IMR-90 (cell line): ENCODE data around the gene DYNC1H1. TPM values are rescaled to one million over a fixed set of nuclear protein-coding genes. Genes with fewer than 3 reads are reported as not detected.

Experiments used
- ATAC-seq: fragments of 200-7000 bp; cut with Tn5 transposase; 2 replicates; pipeline ENCODE4 v1.9.1; 2020; ENCODE audit warnings: low read depth, mild to moderate bottlenecking, moderate library complexity
- BruUV-seq: library from RNA; stranded (reverse); fragments of 400-500 nt; replicated peaks from 2 replicates; lab custom pipeline; 2021; lab: Mats Ljungman, UMichigan
- CTCF ChIA-PET: fragments of 300-600 bp; formaldehyde crosslinking; extraction: SDS; loops from one replicate; lab custom pipeline; 2021; ENCODE audit warnings: antibody characterized with exemption; lab: Yijun Ruan, JAX
- POLR2A ChIA-PET: fragments of 300-600 bp; sonication (Branson Sonifier 250); formaldehyde crosslinking; loops from one replicate; lab custom pipeline; 2022; ENCODE audit warnings: antibody characterized with exemption; ENCODE audit not compliant: unreplicated experiment; lab: Charles Lee
- DNase-seq: peaks from one replicate; pipeline ENCODE4 v3.0.0; 2013
- H2AFZ ChIP-seq: replicated peaks from 2 replicates; pipeline ENCODE3; 2013; ENCODE audit warnings: low read length, mild to moderate bottlenecking; ENCODE audit not compliant: poor library complexity
- H2AK5ac ChIP-seq: 2 replicates; pipeline ENCODE4 v1.6.1; 2013; ENCODE audit warnings: low read depth, low read length, inconsistent platforms
- H2AK9ac ChIP-seq: replicated peaks from 2 replicates; pipeline ENCODE3; 2013; ENCODE audit warnings: mild to moderate bottlenecking, low read depth, low read length, moderate library complexity; ENCODE audit not compliant: poor library complexity
- H2BK120ac ChIP-seq: 2 replicates; pipeline ENCODE4 v1.6.1; 2013; ENCODE audit warnings: low read depth, low read length, inconsistent platforms
- H2BK15ac ChIP-seq: 3 replicates; pipeline ENCODE4 v1.6.1; 2013; ENCODE audit warnings: low read depth, low read length, inconsistent platforms
- H2BK20ac ChIP-seq: 2 replicates; pipeline ENCODE4 v1.6.1; 2013; ENCODE audit warnings: low read depth, mild to moderate bottlenecking, inconsistent platforms, low read length, moderate library complexity
- H2BK5ac ChIP-seq: 2 replicates; pipeline ENCODE4 v1.6.1; 2013; ENCODE audit warnings: mild to moderate bottlenecking, low read depth, low read length, inconsistent platforms; ENCODE audit not compliant: poor library complexity, severe bottlenecking
- H3K14ac ChIP-seq: replicated peaks from 2 replicates; pipeline ENCODE4 v1.6.1; 2013; ENCODE audit warnings: low read depth, low read length, inconsistent platforms
- H3K18ac ChIP-seq: 2 replicates; pipeline ENCODE4 v1.6.1; 2013; ENCODE audit warnings: low read depth, low read length, control low read depth
- H3K23ac ChIP-seq: 2 replicates; pipeline ENCODE4 v1.6.1; 2013; ENCODE audit warnings: low read depth, low read length, inconsistent platforms
- H3K27ac ChIP-seq: 2 replicates; pipeline ENCODE4 v1.5.1; 2013; ENCODE audit warnings: mild to moderate bottlenecking, control low read depth, low read length; ENCODE audit not compliant: insufficient read depth
- H3K27me3 ChIP-seq: 2 replicates; pipeline ENCODE4 v1.6.1; 2013; ENCODE audit warnings: low read length; ENCODE audit not compliant: control insufficient read depth, insufficient read depth
- H3K36me3 ChIP-seq: 2 replicates; pipeline ENCODE4 v1.6.1; 2013; ENCODE audit warnings: low read length, mixed read lengths; ENCODE audit not compliant: control insufficient read depth, insufficient read depth
- H3K4ac ChIP-seq: 2 replicates; pipeline ENCODE4 v1.6.1; 2013; ENCODE audit warnings: low read depth, low read length, inconsistent platforms
- H3K4me1 ChIP-seq: 2 replicates; pipeline ENCODE4 v1.6.1; 2013; ENCODE audit warnings: low read length, mixed read lengths; ENCODE audit not compliant: control insufficient read depth, insufficient read depth
- H3K4me2 ChIP-seq: 2 replicates; pipeline ENCODE4 v1.6.1; 2013; ENCODE audit warnings: low read depth, mild to moderate bottlenecking, control low read depth, low read length, moderate library complexity
- H3K4me3 ChIP-seq: 2 replicates; pipeline ENCODE4 v1.5.1; 2013; ENCODE audit warnings: low read depth, mild to moderate bottlenecking, control low read depth, low read length, moderate library complexity; ENCODE audit not compliant: insufficient read depth
- H3K56ac ChIP-seq: 2 replicates; pipeline ENCODE4 v1.6.1; 2013; ENCODE audit warnings: low read length, inconsistent platforms; ENCODE audit not compliant: insufficient read depth; ENCODE audit errors: extremely low read depth
- H3K79me1 ChIP-seq, 2 experiments: 2 replicates each; pipeline ENCODE4 v1.6.1; 2013; ENCODE audit warnings: low read length in 2 of 2, inconsistent platforms in 1 of 2, low read depth in 1 of 2
- H3K9ac ChIP-seq: 2 replicates; pipeline ENCODE4 v1.6.1; 2013; ENCODE audit warnings: low read depth, low read length, control low read depth
- H3K9me1 ChIP-seq: 2 replicates; pipeline ENCODE4 v1.6.1; 2013; ENCODE audit warnings: low read length, inconsistent platforms; ENCODE audit not compliant: insufficient read depth
- H3K9me3 ChIP-seq: 2 replicates; pipeline ENCODE4 v1.6.1; 2013; ENCODE audit warnings: low read length; ENCODE audit not compliant: control insufficient read depth, insufficient read depth
- H4K20me1 ChIP-seq: 2 replicates; pipeline ENCODE4 v1.6.1; 2013; ENCODE audit warnings: low read length, inconsistent platforms; ENCODE audit not compliant: insufficient read depth
- H4K5ac ChIP-seq: 2 replicates; pipeline ENCODE4 v1.6.1; 2013; ENCODE audit warnings: mild to moderate bottlenecking, low read depth, low read length, control low read depth
- H4K8ac ChIP-seq, 2 experiments: 2 replicates each; pipeline ENCODE4 v1.6.1; 2013; ENCODE audit warnings: low read depth in 2 of 2, low read length in 2 of 2, control low read depth in 1 of 2, inconsistent platforms in 1 of 2
- H4K91ac ChIP-seq: 2 replicates; pipeline ENCODE4 v1.6.1; 2013; ENCODE audit warnings: low read depth, low read length, inconsistent platforms; ENCODE audit not compliant: insufficient read depth
- BHLHE40 ChIP-seq: fragments of 150-350 bp; IDR thresholded peaks from 2 replicates; pipeline ENCODE4 v1.6.1; 2016; ENCODE audit warnings: mild to moderate bottlenecking, low read depth, low read length
- CEBPB ChIP-seq: IDR thresholded peaks from 2 replicates; pipeline ENCODE4 v1.6.1; 2012; ENCODE audit warnings: low read depth, low read length, improper control_type of control experiment
- CHD1 ChIP-seq: IDR thresholded peaks from 2 replicates; pipeline ENCODE4 v1.6.1; 2012; ENCODE audit warnings: low read depth, low read length, improper control_type of control experiment
- CTCF ChIP-seq: conservative IDR thresholded peaks from 2 replicates; pipeline ENCODE4 v1.5.1; 2012; ENCODE audit warnings: mild to moderate bottlenecking, low read depth, low read length, improper control_type of control experiment
- ELK1 ChIP-seq: fragments of 150-350 bp; IDR thresholded peaks from 2 replicates; pipeline ENCODE4 v1.6.1; 2016; ENCODE audit warnings: low read depth, mild to moderate bottlenecking, low read length, moderate library complexity, borderline replicate concordance
- FOS ChIP-seq: fragments of 150-350 bp; IDR thresholded peaks from 2 replicates; pipeline ENCODE4 v1.6.1; 2016; ENCODE audit warnings: low read depth, low read length
- MAZ ChIP-seq: IDR thresholded peaks from 2 replicates; pipeline ENCODE4 v1.6.1; 2012; ENCODE audit warnings: low read depth, mild to moderate bottlenecking, low read length, improper control_type of control experiment, moderate library complexity, borderline replicate concordance
- MXI1 ChIP-seq: IDR thresholded peaks from 2 replicates; pipeline ENCODE4 v1.6.1; 2012; ENCODE audit warnings: low read depth, mild to moderate bottlenecking, low read length, moderate library complexity, borderline replicate concordance
- NFE2L2 ChIP-seq: fragments of 150-350 bp; IDR thresholded peaks from 2 replicates; pipeline ENCODE4 v1.6.1; 2016; ENCODE audit warnings: low read depth, mild to moderate bottlenecking, low read length
- POLR2A ChIP-seq: IDR thresholded peaks from 2 replicates; pipeline ENCODE4 v1.6.1; 2012; ENCODE audit warnings: mild to moderate bottlenecking, low read depth, low read length
- RCOR1 ChIP-seq: IDR thresholded peaks from 2 replicates; pipeline ENCODE4 v1.6.1; 2012; ENCODE audit warnings: mild to moderate bottlenecking, low read length, improper control_type of control experiment; ENCODE audit not compliant: insufficient replicate concordance
- RFX5 ChIP-seq: IDR thresholded peaks from 2 replicates; pipeline ENCODE4 v1.8.0; 2012; ENCODE audit warnings: low read depth, mild to moderate bottlenecking, low read length, moderate library complexity
- SMC3 ChIP-seq: fragments of 150-350 bp; IDR thresholded peaks from 2 replicates; pipeline ENCODE4 v1.6.1; 2016; ENCODE audit warnings: low read depth, mild to moderate bottlenecking, antibody characterized with exemption, low read length, moderate library complexity
- WGBS, 2 experiments: methylation state at CpG; one replicate each; pipeline versions ENCODE4 v1.1.5 to v1.1.7; 2013; ENCODE audit warnings: missing lambda C conversion rate in 2 of 2; ENCODE audit not compliant: insufficient read length in 1 of 2; ENCODE audit errors: extremely low coverage in 2 of 2; 5-methylcytosine and 5-hydroxymethylcytosine counted together
- dilution Hi-C: fragments of 300-500 bp; cut with HindIII; formaldehyde crosslinking; loops from one replicate; pipeline ENCODE4 v1.14.3; 2018; ENCODE audit warnings: low sequenced_read_pairs; ENCODE audit not compliant: unreplicated experiment
- in situ Hi-C: fragments of 300-500 bp; cut with MboI; formaldehyde crosslinking; loops from 3 replicates; pipeline ENCODE4 v1.14.3; 2019; ENCODE audit warnings: low sequenced_read_pairs, inconsistent platforms, mixed read lengths
- intact Hi-C: fragments of 100-400 bp; cut with micrococcal nuclease; formaldehyde crosslinking; loops from 2 replicates; pipeline ENCODE4 v1.10.0; 2022
- polyA plus RNA-seq, 3 experiments: library from polyadenylated mRNA; depleted of rRNA; stranded (reverse); fragments of >200 nt; gene quantifications; 2 replicates each; pipeline ENCODE4 v1.2.3, GENCODE V29; 2012; ENCODE audit warnings: low replicate concordance in 1 of 3
- total RNA-seq: library from RNA; depleted of rRNA; stranded (reverse); fragments of >200 nt; gene quantifications from 2 replicates; pipeline ENCODE4 v1.2.3, GENCODE V29; 2012

The DYNC1H1 gene
- total and polyA plus RNA-seq, 2 of the 4 experiments (the other 2 are of a cell fraction) = 240 to 670 TPM

GRCh38 chr14:101980251-101980650 lies 15.9 kb downstream of the DYNC1H1 start:
- ChIA-PET POLR2A (no interaction called here), CTCF (no interaction called here)
- in situ Hi-C loops (no loop called here), dilution Hi-C loops (no loop called here), intact Hi-C loops (loop anchor here (1.0 to 5.0 kb wide), 2 partner anchors 16 to 47 kb away; partner anchors contain the start of gene DYNC1H1)
- peak overlapping the region; percentile 42; the same call in 1 of the 2 replicates for H3K4ac ChIP-seq
- no peak overlapping the region for H3K56ac ChIP-seq
- TF ChIP-seq POLR2A (no peak), RCOR1 (no peak), RFX5 (no peak), SMC3 (no peak), CEBPB (no peak), FOS (no peak), ELK1 (no peak), NFE2L2 (no peak), CTCF (no peak), MAZ (no peak), CHD1 (no peak), BHLHE40 (no peak), MXI1 (no peak)
- 87% methylated on average over 3 of the region's 10 CpGs; no CpG with 5 or more reads in 1 of the 2 experiments for WGBS, 2 experiments
- no TSS peak for BruUV-seq
- H3K18ac ChIP-seq = no peak overlapping the region
- H2BK20ac ChIP-seq = peak overlapping the region; percentile 23; the same call in 1 of the 2 replicates
- no peak overlapping the region for H2BK15ac ChIP-seq
- no peak overlapping the region for H3K14ac ChIP-seq
- no peak overlapping the region for H4K5ac ChIP-seq
- H3K4me1 ChIP-seq = peaks cover 8% of the 10 kb centered on the region
- H2BK5ac ChIP-seq = peak overlapping the region; percentile 58
- H2AFZ ChIP-seq = no peak overlapping the region
- H3K9me1 ChIP-seq = peaks cover 5% of the 10 kb centered on the region
- no peak overlapping the region for H3K9ac ChIP-seq
- no peaks in the 10 kb centered on the region for H3K9me3 ChIP-seq
- H4K91ac ChIP-seq = peak overlapping the region; percentile 29; the same call in 1 of the 2 replicates
- H3K36me3 ChIP-seq = peaks cover 47% of the 10 kb centered on the region
- DNase-seq (no peak), ATAC-seq (no peak)
- peak overlapping the region; percentile 82 for H3K27ac ChIP-seq
- peak overlapping the region; percentile 28; the same call in 1 of the 2 replicates for H2BK120ac ChIP-seq
- no peak overlapping the region for H2AK9ac ChIP-seq
- H3K27me3 ChIP-seq = no peaks in the 10 kb centered on the region
- H4K8ac ChIP-seq = peak overlapping the region in 1 of 2 experiments; percentile 21; a peak in 1 of 4 replicates
- H3K4me3 ChIP-seq = no peak overlapping the region
- H3K79me1 ChIP-seq = peaks cover 24 to 50% of the 10 kb centered on the region in 2 experiments
- H3K4me2 ChIP-seq = peak overlapping the region; percentile 6; the same call in 1 of the 2 replicates
- H3K23ac ChIP-seq = no peak overlapping the region
- peaks cover 32% of the 10 kb centered on the region for H4K20me1 ChIP-seq
- no peak overlapping the region for H2AK5ac ChIP-seq
